GM23248 (cell line): ENCODE measurements around the gene TM4SF18.

Experiments
- EZH2 ChIP-seq: fragments of 200-600 bp; sonication (generic); IDR thresholded peaks from 2 replicates; pipeline ENCODE4 v1.6.1; 2018; ENCODE audit warnings: antibody characterized with exemption, mild to moderate bottlenecking; ENCODE audit not compliant: insufficient read depth, poor library complexity, severe bottlenecking
- EZH2phosphoT487 ChIP-seq: fragments of 200-600 bp; sonication (generic); IDR thresholded peaks from 2 replicates; pipeline ENCODE4 v1.6.1; 2018; ENCODE audit warnings: antibody characterized with exemption, moderate library complexity, mild to moderate bottlenecking, low read depth; ENCODE audit not compliant: insufficient read depth

- TF ChIP-seq EZH2 (no peak), EZH2phosphoT487 (no peak)
These were observed 50.6 kb downstream of the TM4SF18 start for GRCh38 chr3:149282836-149283235.
